ENCODE measurements around the gene LYPD8.
"Not testable (repeated sequence)": the region's sequence is repeated elsewhere in the genome, so short reads cannot be mapped to it uniquely, and the experiment has no call there.

Gene LYPD8, protein sequence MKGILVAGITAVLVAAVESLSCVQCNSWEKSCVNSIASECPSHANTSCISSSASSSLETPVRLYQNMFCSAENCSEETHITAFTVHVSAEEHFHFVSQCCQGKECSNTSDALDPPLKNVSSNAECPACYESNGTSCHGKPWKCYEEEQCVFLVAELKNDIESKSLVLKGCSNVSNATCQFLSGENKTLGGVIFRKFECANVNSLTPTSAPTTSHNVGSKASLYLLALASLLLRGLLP

DNA sequence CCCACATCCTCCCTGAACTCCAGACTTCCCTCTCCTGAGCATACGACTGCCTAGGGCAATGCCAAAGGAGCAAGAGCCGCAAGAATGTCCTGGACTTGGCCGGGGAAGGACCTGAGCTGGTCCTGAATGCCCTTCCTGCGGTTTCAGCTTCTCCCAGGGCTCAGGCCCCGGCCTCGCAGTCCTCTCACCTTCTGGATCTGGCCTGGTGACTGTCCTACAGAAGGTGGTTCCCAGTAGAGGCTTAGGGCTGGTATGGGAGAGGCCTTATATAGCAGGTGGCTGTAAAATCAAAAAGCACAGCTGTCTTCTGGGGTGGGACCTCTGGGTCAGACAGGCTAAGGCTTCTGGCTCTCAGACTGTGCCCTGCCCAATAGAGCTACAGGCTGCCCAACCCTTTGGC is at the start of gene LYPD8:
TSS of gene LYPD8 (minus strand) at position 243 of the 400 bp plus-strand sequence. CDS start 4,678 bp downstream, outside the sequence.
- DNase-seq (ENCODE audit: low read depth): no peak

DNA sequence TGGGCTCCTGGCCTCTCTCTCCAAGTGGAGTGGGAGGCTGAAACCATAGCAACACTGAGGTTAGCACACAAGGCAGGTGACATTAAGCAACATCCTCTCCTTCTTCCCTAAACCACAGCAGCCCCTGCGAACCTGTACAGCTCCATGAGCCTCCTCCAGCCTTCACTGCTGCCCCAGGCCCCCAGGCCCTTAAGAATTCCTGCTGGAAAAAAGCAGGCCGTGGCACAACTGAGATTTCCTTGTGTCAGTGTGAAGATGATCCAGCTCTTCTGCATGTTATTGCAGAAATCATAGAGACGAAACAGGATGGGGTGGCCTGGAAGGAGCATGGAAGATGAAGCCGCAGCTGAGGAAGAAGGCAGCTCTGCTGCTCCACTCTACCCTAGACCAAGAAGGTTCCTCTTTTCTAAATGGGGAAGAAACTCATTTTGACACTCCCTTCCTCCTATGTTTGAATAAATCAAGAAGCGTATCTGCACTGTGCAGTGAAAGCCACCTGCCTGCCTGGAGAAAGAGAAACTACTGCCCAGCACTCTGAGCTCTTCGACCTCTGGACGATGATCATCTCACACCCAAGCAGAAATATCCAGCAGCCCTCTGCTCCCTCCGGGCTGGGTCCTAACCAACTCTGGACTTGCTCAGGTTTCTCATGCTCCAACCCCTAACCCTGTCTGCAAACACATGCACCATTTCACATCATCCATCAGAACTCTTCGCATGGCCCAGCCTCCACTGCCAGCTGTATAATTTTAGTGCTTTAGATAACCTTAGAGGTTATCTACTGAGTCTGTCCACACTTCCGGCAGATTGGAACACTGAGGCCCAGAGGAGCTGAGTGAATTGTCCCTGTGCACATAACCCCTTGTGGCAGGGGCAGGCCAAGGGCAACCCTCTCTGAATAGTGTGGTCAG is 49.5 kb upstream of the LYPD8 start:
- no peak for DNase-seq (ENCODE audit: low read depth)

DNA sequence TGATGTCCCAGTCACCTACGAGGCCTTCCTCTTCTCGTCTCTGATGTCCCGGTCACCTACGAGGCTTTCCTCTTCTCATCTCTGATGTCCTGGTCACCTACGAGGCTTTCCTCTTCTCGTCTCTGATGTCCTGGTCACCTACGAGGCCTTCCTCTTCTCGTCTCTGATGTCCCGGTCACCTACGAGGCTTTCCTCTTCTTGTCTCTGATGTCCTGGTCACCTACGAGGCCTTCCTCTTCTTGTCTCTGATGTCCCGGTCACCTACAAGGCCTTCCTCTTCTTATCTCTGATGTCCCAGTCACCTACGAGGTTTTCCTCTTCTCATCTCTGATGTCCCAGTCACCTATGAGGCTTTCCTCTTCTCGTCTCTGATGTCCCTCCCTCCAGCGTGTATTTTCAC is 47.9 kb upstream of the LYPD8 start:
- not testable (repeated sequence) for DNase-seq (ENCODE audit: low read depth)

DNA sequence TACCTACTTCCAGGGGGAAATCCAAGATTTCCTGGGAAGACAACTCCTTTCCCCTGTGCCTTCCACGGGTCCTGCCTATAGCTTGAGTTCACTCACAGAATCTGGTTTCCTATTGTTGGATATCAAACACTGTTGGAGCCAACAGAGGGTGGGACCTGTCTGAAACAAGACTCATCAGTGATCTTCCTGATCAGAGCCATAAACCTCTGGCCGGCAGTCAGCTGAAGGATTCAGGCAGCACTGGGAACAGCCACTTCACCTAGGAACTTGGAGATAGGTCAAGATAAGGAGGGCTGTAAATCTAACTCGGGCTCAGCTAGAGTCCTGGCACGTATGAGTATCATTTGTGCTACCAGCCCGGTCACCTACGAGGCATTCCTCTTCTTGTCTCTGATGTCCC is 46.9 kb upstream of the LYPD8 start:
- DNase-seq (ENCODE audit: low read depth): no peak

DNA sequence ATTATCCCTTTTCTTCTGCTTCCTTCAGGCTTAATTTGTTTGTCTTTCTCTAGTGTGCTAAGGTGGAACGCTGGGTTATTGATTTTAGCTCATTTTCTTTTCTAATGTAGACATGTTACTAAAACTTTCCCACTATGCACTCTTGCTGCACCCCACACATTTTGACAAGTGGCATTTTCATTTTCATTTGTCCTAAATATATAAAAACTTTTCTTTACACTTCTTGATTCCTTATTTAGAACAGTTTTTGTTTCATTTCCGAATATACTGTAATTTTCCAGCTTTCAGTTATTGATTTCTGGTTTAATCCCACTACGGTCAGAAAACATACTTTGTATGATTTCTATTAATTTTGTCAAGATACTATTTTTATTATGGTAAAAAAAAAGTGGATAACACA is 44.9 kb upstream of the LYPD8 start:
- no peak for DNase-seq (ENCODE audit: low read depth)

DNA sequence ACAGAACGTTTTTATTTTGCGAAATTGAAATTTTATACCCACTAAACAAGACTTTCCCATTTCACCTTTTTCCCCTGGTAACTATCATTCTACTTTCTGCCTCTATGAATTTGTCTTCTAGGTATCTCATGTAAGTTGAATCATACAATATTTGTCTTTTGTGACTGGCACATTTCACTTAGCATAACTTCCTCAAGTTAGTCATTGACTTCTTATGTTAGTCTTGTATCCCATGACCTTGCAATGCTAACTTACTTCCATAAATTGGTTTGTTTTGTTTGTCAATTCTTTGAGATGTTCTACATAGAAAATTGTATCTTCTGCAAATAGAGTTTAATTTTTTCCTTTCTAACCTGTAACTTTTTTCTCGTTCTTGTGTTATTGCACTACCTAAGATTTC is 43.2 kb upstream of the LYPD8 start:
- DNase-seq (ENCODE audit: low read depth): no peak

DNA sequence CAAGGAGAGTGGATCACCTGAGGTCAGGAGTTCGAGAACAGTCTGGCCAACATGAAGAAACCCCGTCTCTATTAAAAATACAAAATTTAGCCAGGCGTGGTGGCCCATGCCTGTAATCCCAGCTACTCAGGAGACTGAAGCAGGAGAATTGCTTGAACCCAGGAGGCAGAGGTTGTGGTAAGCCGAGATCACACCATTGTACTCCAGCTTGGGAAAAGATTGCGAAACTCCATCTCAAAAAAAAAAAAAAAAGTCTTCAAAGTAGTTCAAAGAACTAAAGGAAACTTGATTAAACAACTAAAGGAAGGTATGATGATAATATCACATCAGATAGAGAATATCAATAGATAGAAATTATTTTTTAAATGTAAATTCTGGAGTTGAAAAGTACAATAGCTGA is 39.1 kb upstream of the LYPD8 start:
- not testable (repeated sequence) for DNase-seq (ENCODE audit: low read depth)

DNA sequence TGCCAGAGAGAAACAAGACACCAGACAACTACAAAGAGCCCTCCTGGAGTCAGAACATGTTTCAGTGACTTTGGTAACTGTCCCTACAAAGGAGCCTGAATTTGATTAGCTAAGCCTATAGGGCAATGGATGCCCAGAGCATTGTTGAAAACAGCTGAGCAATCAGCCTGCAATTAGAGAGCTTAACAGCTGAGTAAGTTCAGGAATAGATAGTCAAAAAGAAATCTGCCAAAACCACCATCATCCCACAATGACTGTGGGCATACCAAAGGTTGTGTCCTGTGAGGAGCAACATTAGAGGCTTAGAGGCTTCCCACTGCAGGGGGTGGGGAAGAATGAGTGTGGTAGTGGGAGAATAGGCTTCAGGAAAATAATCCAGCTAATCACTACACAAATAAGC is 38.0 kb upstream of the LYPD8 start:
- no peak for DNase-seq (ENCODE audit: low read depth)

DNA sequence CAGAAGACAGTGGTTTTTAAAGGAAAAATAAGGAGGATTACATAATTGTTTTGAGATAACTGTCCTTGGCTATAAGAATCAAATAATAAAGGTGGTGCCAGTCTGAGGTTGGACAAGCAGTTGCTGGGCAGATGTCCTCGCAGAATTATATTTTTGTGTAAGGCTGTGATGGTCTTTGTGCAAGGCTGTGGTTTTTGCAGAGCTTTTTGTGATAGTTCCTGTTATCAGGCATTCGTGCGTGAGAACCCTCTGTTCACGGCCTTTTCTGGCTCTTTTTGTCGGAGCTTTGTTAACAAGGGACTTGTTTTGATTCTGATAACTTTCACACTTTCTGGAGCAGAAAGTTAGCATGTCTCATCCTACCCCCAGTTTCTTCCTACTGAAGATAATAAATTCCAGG is 36.8 kb upstream of the LYPD8 start:
- DNase-seq (ENCODE audit: low read depth): no peak

DNA sequence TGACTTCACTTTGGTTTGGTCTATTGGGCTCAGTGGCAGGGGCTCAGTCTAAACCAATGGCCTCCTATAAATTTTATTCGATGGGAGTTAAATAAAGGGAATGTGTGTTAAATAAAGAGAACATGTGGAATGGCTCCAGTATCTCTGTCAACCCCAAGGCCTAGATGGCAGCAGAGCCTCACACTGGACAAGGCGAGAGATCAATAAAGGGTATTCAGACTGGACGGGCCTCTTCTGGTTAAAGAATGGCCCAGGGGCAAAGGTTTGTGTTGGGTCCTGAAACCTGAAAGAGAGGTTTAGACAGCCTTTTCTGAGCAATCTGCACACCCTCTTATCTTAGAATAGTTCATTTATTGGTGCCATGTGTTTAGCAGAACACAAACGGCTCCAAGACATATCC is 35.5 kb upstream of the LYPD8 start:
- DNase-seq (ENCODE audit: low read depth): no peak

DNA sequence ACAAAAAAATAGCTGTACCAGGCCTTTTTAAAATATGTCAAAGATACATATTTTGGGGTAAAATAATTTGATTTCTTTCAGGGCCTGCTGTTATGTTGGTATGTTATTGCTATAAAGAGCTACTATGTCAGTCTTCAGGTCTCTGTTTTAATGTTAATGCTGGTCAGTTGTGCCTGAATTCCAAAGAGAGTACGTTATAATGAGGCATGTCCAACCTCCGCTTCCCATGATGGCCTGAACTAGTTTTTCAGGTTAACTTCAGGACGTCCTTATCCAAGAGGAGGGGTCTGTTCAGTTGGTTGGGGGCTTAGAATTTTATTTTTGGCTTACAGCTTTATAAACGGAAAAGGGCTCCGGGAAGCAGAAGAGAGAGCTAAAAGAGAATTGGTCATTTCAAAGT is 34.9 kb upstream of the LYPD8 start:
- DNase-seq (ENCODE audit: low read depth): no peak

DNA sequence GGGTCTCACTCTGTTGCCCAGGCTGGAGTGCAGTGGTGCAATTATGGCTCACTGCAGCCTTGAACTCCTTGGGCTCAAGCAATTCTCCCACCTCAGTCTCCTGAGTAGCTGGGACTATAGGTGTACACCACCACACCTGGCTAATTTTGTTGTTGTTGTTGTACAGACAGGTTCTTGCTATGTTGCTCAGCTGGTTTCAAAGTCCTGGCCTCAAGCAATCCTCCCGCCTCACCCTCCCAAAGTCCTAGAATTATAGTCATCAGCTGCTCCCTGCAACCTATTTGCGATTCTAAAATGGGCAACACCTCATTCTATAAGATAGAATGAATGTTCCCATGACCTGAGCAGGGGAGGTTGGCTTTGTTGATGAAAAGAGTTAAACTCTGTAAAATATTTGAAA is 33.8 kb upstream of the LYPD8 start:
- not testable (repeated sequence) for DNase-seq (ENCODE audit: low read depth)

DNA sequence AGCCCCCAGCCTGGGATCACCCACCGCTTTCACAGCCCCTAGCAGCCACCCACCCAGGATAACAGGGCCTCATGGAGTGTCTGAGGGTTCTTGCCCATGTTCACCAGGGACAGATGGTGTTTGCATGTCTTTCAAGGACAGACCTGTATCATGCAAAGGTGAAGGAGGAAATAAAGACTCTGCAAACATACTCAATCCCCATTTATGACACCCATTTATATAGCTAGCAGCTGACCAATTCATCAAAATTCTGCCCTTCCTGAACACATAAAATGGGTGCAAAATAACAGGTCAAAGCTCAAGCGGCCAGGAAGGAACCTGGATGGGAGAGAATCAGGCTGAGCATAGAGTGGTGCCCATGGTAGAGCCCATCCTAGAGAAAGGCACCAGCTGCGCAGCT is 32.8 kb upstream of the LYPD8 start:
- no peak for DNase-seq (ENCODE audit: low read depth)

DNA sequence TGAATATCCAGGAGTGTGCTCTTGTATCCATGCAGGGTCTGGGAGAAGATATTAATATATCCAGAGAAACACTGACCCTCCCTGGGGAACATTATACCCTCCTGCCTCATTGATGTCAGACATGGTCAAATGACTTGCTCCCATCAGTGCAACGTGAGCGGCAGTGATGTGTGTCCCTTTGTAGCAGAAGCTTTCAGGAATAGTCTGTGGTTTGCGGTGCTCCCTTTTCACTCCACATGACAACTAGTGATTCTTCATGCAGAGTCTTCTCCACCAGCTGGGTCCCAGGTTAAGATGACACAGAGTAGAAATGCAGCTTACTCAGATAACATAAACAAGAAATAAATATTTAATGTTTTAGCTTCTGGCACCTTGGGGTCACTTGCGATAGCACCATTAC is 31.9 kb upstream of the LYPD8 start:
- no peak for DNase-seq (ENCODE audit: low read depth)

DNA sequence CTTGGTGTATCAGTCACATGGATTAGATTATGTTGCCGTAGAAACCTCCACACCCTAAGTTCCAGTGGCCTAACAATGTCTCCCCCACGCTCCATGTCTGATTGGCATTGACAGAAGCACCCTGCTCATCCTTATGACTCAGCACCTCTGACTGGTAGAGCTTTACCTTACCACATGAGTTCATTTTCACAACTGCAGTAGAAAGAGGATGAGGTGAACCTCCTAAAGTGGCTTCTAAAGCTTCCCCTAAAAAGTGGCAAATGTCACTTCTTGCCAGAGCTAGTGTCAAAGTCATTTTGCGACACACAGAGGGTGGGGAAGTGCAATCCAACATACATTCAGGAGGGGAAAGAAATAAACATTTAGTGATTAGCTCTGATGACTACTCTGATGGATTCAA is 30.6 kb upstream of the LYPD8 start:
- peak; percentile 5 for DNase-seq (ENCODE audit: low read depth)

DNA sequence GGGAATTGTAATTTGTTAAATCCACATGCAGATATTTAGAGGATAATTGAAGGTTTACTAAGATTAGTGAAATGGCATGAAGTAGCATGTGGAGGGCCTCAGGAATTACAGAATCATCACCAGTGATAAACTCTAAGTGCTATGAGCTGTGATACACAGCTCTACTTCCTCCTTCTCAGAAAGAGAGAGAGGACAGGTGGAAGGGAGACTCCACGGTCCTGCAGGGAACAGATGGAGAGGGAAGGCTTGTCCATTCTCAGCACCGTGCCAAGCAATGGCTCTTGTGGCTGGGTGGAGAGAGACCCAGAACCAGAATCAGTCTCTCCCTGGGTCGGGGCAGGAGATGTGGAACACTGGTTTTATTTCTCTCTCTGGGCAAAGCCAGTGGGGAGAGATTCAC is 27.8 kb upstream of the LYPD8 start:
- no peak for DNase-seq (ENCODE audit: low read depth)

DNA sequence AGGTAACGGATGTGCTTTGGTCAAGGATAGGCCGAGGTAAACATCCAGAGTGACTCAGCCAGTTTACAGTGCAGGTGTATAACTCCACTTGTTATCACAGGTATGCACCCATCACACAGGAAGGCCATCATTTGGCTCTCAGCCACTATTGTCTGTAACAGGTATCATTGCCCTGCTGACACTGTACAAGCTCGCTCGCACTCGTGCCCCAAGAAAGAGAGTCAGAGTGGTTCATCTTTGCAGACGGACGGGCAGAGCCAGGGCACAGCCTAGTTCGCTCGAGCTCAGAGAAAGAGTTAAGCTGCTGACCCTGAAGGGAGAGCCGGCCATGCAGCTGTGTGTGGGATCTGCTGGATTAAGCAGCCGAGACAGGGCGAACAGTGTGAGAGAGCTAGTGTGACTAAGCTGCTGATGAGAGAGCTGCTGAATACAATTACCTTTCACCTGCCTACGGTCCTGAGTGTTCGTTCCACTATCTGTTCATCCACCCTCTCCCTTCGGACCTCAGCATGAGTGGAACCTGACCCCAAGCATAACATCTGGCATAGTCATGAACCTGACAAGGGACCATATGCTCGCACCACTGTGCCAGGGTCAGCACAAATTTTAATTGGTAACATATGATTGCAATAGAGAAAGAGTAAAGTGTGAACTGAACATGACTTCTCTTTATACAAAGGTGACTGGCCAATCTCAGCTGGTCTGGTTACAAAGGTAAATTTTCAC is 27.0 kb upstream of the LYPD8 start:
- DNase-seq (ENCODE audit: low read depth): no peak

DNA sequence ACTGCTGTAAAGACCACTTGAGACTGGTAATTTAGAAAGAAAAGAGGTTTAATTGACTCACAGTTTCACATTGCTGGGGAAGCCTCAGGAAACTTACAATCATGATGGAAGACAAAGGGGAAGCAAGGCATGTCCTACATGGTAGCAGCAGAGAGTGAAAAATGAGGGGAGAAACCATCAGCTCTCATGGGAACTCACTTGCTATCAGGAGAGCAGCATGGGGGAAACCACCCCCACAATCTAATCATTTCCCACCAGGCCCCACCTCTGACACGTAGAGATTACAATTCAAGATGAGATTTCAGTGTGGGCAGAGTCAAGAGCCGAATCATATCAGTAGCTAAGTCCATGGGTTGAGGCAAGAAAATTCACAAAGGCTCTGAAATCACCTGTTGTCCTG is 23.8 kb upstream of the LYPD8 start:
- no peak for DNase-seq (ENCODE audit: low read depth)

DNA sequence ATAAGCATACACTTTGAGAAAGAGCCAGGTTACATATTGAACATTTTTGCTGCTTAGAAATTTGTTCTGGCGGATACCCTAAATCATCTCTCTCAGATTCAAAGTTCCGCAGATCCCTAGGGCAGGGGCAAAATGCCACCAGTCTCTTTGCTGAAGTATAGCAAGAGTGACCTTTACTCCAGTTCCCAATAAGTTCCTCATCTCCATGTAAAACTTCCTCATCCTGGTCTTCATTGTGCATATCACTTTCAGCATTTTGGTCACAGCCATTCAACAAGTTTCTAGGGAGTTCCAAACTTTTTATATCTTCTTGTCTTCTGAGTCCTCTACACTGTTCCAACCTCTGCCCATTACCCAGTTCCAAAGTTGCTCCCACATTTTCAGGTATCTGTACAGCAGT is 23.3 kb upstream of the LYPD8 start:
- DNase-seq (ENCODE audit: low read depth): no peak

DNA sequence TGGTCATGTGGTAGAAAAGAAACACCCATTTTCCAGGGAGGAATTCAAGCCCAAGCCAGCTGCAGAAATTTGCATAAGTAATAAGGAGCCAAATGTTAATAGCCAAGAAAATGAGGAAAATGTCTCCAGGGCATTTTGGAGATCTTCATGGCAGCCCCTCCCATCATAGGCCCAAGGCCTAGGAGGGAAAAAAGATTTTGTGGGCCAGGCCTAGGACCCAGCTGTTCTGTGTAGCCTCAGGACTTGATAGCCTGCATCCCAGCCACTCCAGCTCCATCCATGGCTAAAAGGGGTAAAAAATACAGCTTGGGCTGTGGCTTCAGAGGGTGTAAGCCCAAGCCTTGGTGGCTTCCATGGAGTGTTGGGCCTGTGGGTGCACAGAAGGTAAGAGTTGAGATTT is 21.4 kb upstream of the LYPD8 start:
- DNase-seq (ENCODE audit: low read depth): no peak

DNA sequence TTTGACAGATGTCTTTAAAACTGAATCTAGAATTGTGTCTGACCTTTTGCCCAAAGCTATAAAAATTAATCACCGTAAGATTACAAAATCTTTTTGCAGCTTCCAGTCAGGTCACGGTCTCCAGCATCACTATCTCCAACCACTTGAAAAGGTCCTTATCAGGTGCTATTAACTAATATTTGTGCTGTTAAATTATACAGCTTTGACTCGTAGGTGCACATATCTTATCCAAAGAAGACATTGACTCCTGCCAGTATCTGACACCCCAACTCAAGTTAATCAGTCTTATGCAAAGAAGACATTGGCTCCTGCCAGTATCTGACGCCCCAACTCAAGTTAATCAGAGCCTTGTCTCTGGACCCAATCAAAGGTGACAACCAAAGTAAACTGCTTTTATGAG is 19.9 kb upstream of the LYPD8 start:
- no peak for DNase-seq (ENCODE audit: low read depth)

DNA sequence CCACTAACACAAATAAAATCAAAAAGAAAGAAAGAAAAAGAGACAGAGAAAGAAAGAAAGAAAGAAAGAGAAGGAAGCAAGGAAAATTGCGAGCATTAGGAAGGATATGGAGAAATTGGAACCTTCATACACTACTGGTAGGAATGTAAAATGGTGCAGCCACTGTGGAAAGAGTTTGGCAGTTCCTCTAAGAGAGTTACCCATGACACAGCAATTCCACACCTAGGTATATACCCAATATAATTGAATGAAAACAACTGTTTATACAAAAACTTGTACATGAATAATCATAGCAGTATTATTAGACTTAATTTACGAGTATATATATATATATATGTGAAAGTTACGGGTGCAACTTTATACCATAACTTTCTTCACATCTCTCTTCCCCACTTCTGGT is 4.1 kb upstream of the LYPD8 start:
- DNase-seq (ENCODE audit: low read depth): no peak

DNA sequence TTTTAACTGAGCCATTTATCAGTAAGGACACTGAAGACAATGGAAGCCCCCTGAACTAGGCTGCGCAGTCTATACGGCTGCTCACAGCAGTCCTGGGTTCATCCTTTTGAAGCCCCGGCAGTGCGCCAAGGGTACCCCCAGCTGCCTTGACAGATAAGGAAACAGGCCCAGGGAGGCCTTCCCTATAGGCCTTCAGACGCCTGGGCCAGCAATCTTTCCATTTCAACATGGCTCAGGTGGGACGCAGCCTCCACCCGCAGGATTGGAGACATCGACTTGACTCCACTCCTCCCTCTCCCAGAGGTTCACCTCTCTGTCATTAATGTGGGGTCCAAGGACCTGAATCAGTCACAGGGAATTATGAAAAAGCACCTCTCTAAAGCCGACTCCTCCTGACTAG is 2.8 kb upstream of the LYPD8 start:
- no peak for DNase-seq (ENCODE audit: low read depth)

Measured in ELR (cell line).